ENCODE data around the gene RLBP1. TPM values are rescaled to one million over a fixed set of nuclear protein-coding genes. Genes with fewer than 3 reads are reported as not detected.

The RLBP1 gene
- total and polyA plus RNA-seq, 7 donors, result 0.03 TPM; not detected in 6

DNA sequence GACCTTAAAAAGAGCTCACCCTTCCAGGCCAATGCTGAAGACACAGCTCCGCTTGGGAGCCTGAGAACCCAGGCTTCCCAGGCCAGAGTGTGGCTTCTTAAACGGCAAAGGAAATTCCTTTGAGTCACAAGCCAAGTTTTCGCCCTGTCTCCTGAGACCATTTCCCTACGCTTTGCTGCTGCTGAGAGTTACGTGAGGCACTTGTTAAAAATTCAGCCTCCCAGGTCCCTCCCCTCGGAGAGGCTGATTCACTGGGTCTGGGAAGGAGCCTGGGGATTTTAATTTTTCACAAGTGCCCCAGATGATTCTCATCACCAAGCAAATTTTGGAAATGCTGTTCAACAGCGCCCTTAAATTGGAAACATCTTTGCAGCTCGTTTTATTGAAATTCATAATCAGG lies 25.5 kb downstream of the RLBP1 start:
- Histone ChIP-seq H3K9me3 (no peaks in the 10 kb centered on the region), H3K4me3 (no peak overlapping the region), H3K4me1 (no peaks in the 10 kb centered on the region), H3K27ac (no peak overlapping the region), H3K36me3 (ENCODE audit: insufficient read depth in 1 of 2, low read depth in 1 of 2) (peaks cover 4 to 100% of the 10 kb centered on the region in 2 donors), H3K27me3 (ENCODE audit: insufficient read depth in 3 of 3, low read length in 2 of 3) (no peaks in the 10 kb centered on the region)
- ATAC-seq (peak in 2 of 4 donors; percentile 14 to 25), DNase-seq (no peak)
- 71 to 77% (median 73%) methylated on average over 8 of the region's 8 CpGs for WGBS, 3 donors
- intact Hi-C loops (cut with DNase I), result no loop called here
- TF ChIP-seq, protein P1, sequence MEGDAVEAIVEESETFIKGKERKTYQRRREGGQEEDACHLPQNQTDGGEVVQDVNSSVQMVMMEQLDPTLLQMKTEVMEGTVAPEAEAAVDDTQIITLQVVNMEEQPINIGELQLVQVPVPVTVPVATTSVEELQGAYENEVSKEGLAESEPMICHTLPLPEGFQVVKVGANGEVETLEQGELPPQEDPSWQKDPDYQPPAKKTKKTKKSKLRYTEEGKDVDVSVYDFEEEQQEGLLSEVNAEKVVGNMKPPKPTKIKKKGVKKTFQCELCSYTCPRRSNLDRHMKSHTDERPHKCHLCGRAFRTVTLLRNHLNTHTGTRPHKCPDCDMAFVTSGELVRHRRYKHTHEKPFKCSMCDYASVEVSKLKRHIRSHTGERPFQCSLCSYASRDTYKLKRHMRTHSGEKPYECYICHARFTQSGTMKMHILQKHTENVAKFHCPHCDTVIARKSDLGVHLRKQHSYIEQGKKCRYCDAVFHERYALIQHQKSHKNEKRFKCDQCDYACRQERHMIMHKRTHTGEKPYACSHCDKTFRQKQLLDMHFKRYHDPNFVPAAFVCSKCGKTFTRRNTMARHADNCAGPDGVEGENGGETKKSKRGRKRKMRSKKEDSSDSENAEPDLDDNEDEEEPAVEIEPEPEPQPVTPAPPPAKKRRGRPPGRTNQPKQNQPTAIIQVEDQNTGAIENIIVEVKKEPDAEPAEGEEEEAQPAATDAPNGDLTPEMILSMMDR (IDR thresholded peaks at IDR 0.05), result no peak

DNA sequence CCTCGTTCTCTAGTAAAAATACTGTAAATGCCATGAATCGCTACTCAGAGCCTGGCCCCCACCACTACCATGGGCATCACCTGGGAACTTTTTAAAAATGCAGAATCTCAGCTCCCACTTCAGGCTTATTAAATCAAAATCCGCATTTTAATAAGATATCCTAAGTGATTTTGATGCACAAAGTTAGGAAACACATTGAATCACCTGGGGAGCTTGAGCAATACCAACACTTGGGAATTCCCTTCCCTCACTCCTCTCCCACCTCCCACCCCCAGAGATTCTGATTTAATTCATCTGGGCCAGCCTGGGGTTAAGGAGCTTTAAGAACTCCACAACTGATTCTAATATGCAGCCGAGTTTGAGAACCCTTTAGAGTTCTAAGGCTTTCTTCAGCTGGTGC lies 26.8 kb downstream of the RLBP1 start:
- H3K4me3 ChIP-seq, result no peak overlapping the region
- H3K27ac ChIP-seq, result no peak overlapping the region
- no peaks in the 10 kb centered on the region for H3K4me1 ChIP-seq
- intact Hi-C loops (cut with DNase I), result no loop called here
- no peak for DNase-seq
- 87 to 91% (median 90%) methylated on average over 4 of the region's 4 CpGs for WGBS, 3 donors
- H3K9me3 ChIP-seq, result no peaks in the 10 kb centered on the region
- H3K36me3 ChIP-seq (ENCODE audit: insufficient read depth in 1 of 2, low read depth in 1 of 2), result peaks cover 7 to 100% of the 10 kb centered on the region in 2 donors
- TF ChIP-seq, protein P1 (IDR thresholded peaks at IDR 0.05), result no peak
- no peaks in the 10 kb centered on the region for H3K27me3 ChIP-seq (ENCODE audit: insufficient read depth in 3 of 3, low read length in 2 of 3)
- ATAC-seq, result no peak

DNA sequence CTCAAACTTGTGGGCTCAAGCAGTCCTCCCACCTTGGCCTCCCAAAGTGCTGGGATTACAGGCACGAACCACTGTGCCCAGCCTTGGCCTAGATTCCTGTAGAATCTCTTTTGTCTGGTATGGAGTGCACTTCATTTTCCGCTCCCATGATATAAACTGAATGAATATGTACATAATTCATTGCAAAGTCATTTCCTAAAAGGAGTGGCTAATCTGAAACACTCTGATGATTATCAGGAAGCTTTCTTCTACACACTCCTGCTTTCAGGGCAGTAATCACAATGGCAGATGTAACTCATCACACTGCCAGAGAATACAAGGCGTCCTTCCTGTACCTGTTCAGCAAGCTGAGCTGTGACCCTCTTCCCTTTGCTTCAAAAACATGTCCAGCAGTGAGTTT lies 28.6 kb downstream of the RLBP1 start:
- H3K9me3 ChIP-seq, result no peaks in the 10 kb centered on the region
- no peaks in the 10 kb centered on the region for H3K27me3 ChIP-seq (ENCODE audit: insufficient read depth in 3 of 3, low read length in 2 of 3)
- intact Hi-C loops (cut with DNase I), result no loop called here
- TF ChIP-seq, protein P1 (IDR thresholded peaks at IDR 0.05), result no peak
- H3K4me3 ChIP-seq, result no peak overlapping the region
- no peak overlapping the region for H3K27ac ChIP-seq
- ATAC-seq, result no peak
- WGBS, 3 donors, result 91 to 93% (median 91%) methylated on average over 3 of the region's 3 CpGs
- H3K4me1 ChIP-seq, result no peaks in the 10 kb centered on the region
- peaks cover 15 to 100% of the 10 kb centered on the region in 2 donors for H3K36me3 ChIP-seq (ENCODE audit: insufficient read depth in 1 of 2, low read depth in 1 of 2)
- no peak for DNase-seq

DNA sequence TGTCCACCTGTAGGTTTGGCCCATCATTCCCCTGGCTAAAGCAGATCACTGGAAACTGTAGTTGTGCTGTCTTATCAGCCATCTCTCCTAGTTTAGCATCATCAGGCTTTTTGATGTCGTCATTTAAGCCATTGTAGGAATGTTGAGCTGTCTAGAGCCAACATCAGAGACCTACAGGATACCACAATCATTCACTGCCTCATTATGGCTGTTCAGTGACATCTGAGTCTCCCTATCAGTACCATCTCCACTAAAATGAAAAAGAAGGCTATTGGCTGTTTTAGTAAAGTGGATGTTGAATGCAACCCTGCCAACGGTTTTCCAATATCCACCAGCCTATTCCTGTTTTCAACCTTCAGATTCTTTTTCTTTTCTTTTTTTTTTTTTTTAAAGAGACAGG lies 29.2 kb downstream of the RLBP1 start:
- Histone ChIP-seq H3K27me3 (ENCODE audit: insufficient read depth in 3 of 3, low read length in 2 of 3) (no peaks in the 10 kb centered on the region), H3K36me3 (ENCODE audit: insufficient read depth in 1 of 2, low read depth in 1 of 2) (peaks cover 15 to 100% of the 10 kb centered on the region in 2 donors), H3K9me3 (no peaks in the 10 kb centered on the region), H3K27ac (no peak overlapping the region), H3K4me3 (no peak overlapping the region), H3K4me1 (no peaks in the 10 kb centered on the region)
- intact Hi-C loops (cut with DNase I), result no loop called here
- 46 to 67% (median 51%) methylated on average over 2 of the region's 2 CpGs for WGBS, 3 donors
- no peak for ATAC-seq
- TF ChIP-seq, protein P1 (IDR thresholded peaks at IDR 0.05), result no peak
- no peak for DNase-seq

DNA sequence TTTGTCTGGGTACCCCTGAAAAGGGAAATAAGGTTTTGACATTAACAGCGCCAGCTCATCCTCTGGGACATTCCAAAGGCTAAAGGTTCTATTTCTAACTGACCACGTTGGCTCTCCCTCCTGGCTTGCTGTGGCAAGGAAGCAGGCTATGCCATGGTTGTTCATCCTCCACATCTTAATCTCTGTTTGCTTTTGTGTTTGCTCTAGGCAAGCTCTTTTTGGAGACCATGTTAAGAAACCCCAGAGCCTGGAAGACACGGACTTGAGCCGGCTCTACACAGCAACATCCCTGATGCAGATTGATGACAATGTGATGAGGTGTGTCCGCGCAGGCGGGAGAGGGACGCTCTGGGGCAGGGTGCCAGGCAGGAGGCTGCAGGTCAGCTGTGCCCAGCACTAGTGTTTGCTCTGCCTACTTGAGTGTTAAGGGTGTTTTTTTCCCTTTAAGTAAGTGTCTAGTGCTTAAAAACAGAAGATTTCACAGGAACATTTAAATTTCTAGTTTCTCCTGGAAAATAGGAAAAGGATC lies 33.3 kb downstream of the RLBP1 start:
- H3K27me3 ChIP-seq (ENCODE audit: insufficient read depth in 3 of 3, low read length in 2 of 3), result no peaks in the 10 kb centered on the region
- intact Hi-C loops (cut with DNase I), result no loop called here
- no peaks in the 10 kb centered on the region for H3K4me1 ChIP-seq
- TF ChIP-seq, protein P1 (IDR thresholded peaks at IDR 0.05), result no peak
- H3K27ac ChIP-seq, result no peak overlapping the region
- ATAC-seq (no peak), DNase-seq (no peak)
- no peaks in the 10 kb centered on the region for H3K9me3 ChIP-seq
- WGBS, 3 donors, result 87 to 93% (median 89%) methylated on average over 8 of the region's 8 CpGs
- H3K4me3 ChIP-seq, result no peak overlapping the region
- peaks cover 20 to 98% of the 10 kb centered on the region in 2 donors for H3K36me3 ChIP-seq (ENCODE audit: insufficient read depth in 1 of 2, low read depth in 1 of 2)
